Measurements from ENCODE around the gene MLLT3.

GRCh38 chr9:20333991-20334390, 288.3 kb downstream of the MLLT3 start:
- no peak for TF ChIP-seq CTCF (IDR thresholded peaks at IDR 0.05)
- TF ChIP-seq POLR2A (IDR thresholded peaks at IDR 0.05): no peak
- TF ChIP-seq EP300 (IDR thresholded peaks at IDR 0.05): no peak
